ENCODE results near the gene ARPIN. TPM values are rescaled to one million over a fixed set of nuclear protein-coding genes. Genes with fewer than 3 reads are reported as not detected.
"Not testable (repeated sequence)": the region's sequence is repeated elsewhere in the genome, so short reads cannot be mapped to it uniquely, and the experiment has no call there.

ARPIN gene
- 12.0 and 15.1 TPM in 2 replicates for total RNA-seq (2014; rRNA removed; shearing (Covaris generic))

DNA sequence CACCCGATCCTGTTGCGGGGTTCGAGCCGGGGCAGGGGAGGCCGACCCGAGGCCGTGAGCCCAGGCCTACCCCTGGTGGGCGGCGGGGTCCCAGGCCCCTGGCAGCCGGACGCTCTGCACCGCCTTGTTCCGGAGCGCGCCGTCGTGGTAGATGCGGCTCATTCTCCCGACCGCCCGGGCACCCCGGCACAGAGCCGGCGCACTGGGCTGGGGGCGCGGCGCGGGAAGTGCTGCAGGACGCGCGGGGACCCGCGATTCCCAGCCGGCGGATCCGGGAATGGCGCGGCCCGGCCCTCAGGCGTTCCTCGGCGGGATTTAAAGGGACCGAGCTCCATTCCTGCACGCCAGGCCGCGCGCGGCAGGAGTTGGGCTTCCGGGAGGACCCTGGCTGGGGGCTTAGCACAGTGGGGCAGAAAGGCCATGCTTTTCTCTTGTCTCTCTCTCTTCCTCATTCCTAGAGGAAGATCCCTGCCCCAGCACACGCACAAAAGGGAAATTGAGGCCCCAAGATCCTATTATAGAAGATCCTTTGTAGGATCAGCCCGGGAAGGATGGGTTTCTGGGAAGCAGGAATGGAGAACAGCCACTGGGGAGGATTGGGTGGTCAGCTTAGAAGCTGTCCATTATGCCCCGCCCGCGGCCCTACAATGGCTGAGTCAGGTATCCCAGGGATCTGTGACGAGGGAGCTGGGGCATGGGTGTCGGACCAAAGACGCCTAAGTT, at the start of gene ARPIN:
ARPIN (minus strand) TSS at position 279 of the 723 bp plus-strand sequence; CDS start at position 162, 117 bp downstream.
- DNase-seq (ENCODE audit: low read depth): peak; percentile 64

DNA sequence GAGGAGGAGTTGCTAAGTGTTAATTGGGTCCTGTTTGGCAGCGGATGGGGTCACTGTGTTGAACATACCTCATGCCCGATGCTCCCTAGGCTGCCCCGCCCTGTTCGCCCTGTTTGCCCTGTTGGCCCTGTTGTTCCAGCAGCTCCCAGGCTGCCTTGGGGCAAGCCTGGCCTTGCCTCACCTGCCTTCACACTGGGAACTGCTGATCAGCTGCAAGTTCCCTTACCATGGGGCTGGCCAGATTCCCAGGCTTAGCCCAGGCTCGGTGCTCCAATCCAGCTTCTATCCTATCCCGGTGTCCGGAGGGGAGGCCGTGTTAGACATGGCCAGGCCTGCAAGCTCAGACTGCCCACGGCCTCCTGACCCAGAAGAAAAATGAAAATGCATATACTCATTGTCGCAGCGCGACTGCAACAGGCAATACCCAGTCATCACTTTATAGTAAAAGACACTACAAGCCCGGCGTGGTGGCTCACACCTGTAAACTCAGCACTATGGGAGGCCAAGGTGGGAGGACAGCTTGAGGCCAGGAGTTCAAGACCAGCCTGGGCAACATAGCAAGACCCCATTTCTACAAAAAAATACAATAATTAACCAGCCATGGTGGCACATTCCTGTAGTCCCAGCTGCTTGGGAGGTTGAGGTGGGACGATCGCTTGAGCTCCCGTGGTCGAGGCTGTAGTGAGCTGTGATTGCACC, 45.5 kb upstream of the ARPIN start:
- no peak for DNase-seq (ENCODE audit: low read depth)

DNA sequence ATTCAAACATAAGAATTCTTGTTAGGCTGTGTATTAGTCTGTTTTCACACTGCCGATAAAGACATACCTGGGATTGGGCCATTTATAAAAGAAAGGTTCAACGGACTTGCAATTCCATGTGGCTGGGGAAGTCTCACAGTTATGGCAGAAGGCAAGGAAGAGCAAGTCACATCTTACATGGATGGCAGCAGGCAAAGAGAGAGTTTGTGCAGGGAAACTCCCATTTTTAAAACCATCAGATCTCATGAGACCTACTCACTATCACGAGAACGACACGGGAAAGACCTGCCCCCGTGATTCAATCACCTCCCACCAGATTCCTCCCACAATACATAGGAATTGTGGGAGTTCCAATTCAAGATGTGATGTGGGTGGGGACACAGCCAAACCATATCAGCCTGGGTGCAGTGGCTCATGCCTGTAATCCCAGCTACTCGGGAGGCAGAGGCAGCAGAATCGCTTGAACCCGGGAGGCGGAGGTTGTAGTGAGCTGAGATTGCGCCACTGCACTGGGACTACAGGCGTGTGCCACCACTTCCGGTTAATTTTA, 42.8 kb upstream of the ARPIN start:
- DNase-seq (ENCODE audit: low read depth): not testable (repeated sequence)

DNA sequence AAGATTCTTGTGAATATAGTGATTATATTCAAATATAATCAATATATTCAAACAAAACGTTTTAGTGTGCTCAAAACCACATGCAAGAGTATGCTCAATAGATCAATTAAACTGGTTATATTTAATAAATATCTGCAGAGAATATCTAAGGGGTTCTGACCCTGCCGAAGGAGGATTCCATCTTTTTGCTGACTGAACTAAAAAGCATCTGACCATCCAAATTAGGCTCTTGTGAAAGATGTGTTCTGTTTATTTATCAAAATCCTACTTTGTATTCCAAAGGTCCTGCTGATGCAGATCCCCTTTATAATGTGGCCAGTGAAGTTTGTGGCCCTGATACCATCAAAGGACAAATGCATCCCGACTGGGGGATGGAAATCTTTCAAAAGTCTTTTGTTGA, 41.8 kb upstream of the ARPIN start:
- no peak for DNase-seq (ENCODE audit: low read depth)

DNA sequence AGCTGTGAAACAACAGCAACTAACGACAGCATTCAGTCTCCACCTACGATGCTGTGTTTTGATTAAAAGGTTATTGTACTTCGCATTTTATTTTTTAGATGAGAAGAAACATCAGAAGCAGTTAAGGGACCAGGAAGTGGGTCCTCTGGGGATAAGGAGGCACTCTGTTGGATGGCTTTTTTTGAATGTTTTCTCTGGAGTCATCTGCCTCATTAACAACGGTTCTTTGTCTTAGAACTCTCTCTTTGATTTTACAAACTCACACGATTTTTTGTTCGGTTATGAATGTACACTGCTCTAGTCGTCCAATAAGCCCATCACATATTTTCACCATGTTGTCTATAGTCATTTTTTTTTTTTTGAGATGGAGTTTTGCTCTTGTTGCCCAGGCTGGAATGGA, 36.0 kb upstream of the ARPIN start:
- DNase-seq (ENCODE audit: low read depth): peak; percentile 13

DNA sequence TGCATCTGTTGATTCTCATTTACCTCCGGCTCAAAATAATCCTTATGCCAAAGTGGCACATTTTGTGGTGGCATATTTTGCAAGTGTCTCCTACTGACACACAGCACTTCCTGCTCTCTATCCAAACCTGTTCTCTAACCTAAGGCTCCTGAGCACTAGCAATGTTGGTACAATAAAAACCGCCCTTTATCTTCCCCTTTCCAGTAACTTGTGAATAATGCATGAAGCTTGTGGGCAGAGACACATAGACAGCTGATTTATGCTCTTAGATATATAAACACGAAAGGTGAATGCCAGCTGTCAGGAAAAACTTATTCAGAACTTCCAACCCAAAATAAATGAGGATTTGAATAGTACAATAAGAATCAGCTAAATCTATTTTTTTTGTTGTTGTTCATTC, 34.6 kb upstream of the ARPIN start:
- DNase-seq (ENCODE audit: low read depth): no peak

DNA sequence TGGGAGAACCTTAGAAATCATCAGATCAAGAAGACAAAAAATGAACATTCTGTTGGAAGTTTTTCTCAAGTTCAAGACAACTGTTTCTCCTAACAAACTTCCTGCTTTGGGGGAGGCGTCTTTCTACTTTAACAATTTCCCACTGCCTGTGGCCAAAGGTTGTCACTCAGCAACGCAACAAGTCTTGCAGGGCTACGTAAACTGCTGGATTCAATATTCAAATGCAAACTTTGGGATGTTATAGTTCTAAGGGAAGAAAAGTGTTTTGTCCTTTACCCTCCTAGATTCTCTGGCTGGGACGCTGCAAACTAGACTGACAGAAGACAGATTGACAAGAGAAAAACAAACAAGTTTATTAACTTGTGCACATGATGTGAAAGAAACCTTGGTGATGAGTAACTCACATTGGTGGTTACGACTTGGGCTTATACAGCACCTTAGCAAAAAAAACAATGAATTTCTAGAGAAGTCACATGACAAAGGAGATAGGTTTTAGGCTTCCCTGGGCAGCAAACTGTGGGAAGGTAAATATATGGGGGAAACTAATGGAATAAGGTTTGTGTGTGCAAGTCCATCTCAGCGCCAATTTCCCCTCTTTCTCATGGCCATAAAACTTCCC, 34.0 kb upstream of the ARPIN start:
- no peak for DNase-seq (ENCODE audit: low read depth)

DNA sequence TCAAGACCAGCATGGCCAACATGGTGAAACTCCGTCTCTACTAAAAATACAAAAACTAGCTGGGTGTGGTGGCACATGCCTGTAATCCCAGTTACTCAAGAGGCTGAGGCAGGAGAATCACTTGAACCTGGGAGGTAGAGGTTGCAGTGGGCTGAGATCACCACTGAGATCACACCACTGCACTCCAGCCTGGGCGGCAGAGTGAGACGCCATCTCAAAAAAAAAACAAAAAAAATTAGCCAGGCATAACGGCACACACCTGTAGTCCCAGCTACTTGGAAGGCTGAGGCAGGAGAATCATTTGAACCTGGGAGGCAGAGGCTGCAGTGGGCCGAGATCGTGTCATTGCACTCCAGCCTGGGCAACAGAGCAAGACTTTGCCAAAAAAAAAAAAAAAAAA, 31.0 kb upstream of the ARPIN start:
- not testable (repeated sequence) for DNase-seq (ENCODE audit: low read depth)

DNA sequence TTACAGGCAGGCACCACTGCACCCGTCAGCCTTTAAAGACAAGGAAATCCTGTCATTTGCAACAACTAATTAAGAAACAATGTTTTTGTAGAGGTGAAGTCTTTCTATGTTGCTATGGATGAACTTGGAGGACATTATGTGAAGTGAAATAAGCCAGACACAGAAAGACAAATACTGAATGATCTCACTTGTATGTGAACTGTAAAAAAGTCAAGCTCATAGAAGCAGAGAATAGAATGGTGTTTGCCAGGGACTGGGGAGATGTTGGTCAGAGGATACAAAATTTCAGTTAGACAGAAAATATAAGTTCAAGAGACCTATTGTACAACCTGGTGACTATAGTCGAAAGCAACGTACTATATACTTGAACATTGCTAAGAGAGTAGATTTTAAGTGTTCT, 27.2 kb upstream of the ARPIN start:
- DNase-seq (ENCODE audit: low read depth): no peak

DNA sequence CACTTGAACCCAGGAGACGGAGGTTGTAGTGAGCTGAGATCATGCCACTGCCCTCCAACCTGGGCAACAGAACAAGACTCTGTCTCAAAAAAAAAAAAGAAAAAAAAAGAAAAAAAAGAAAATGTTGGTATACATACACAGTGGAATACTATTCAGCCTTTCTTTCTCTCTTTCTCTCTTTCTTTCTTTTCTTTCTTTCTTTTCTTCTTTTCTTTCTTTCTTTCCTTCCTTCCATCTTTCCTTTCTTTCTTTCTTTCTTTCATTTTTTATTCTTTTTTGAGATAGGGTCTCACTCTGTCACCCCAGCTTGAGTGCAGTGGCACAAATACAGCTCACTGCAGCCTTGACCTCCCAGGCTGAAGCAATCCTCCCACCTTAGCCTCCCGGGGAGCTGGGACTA, 26.6 kb upstream of the ARPIN start:
- not testable (repeated sequence) for DNase-seq (ENCODE audit: low read depth)

DNA sequence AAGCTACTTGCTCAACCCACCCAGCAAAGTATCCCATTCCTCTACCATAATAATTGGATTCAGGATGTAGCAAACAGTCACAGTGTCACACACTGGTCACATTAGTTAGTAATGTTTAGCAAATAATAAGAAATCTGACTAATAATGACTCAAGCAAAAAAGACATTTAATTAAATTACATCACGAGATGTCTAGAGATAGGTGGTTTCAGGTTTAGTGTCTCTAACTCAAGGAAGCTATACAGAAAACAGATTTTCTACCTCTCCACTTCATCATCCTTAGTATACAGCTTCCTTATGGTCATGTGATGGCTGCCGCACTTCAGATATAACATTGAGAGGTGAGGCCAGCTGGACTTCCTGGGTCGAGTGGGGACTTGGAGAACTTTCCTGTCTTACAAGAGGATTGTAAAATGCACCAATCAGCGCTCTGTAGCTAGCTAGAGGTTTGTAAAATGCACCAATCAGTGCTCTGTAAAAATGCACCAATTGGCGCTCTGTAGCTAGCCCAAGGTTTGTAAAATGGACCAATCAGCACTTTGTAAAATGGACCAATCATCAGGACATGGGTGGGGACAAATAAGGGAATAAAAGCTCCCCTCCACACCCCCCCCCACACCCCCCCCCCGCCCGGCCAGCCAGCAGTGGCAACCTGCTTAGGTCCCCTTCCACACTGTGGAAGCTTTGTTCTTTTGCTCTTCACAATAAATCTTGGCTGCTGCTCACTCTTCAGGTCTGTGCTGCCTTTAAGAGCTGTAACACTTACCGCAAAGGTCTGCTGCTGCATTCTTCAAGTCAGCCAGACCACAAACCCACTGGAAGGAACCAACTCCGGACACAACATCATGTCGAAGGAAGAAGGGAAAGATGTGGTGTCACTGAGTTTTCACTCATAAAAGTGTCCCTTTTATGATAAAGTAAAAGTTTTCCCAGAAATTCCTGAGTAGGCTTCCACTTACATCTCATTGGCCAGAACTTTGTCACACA, 24.9 kb upstream of the ARPIN start:
- peak; percentile 57 for DNase-seq (ENCODE audit: low read depth)

DNA sequence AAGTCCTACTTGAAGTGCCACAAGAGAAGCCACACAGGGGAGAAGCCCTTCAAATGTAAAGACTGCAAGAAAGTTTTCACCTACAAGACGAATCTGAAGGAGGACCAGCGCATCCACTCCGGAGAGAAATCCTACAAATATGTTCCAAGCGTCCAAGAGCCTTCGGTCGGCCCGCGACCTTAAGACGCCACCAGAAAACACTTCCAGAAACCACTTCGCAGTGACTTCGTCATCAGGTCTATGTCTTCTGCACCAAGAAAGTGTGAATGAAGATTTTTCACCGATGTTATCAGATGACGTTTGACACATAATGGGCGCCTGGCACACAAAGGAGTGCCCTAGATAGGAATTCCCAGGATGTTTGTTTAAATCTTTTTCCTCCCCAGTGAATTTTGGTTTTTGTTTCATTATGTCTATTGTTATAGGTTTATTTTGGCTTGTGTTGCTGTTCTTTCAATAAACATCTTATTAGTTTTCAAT, 24.1 kb upstream of the ARPIN start:
- no peak for DNase-seq (ENCODE audit: low read depth)

DNA sequence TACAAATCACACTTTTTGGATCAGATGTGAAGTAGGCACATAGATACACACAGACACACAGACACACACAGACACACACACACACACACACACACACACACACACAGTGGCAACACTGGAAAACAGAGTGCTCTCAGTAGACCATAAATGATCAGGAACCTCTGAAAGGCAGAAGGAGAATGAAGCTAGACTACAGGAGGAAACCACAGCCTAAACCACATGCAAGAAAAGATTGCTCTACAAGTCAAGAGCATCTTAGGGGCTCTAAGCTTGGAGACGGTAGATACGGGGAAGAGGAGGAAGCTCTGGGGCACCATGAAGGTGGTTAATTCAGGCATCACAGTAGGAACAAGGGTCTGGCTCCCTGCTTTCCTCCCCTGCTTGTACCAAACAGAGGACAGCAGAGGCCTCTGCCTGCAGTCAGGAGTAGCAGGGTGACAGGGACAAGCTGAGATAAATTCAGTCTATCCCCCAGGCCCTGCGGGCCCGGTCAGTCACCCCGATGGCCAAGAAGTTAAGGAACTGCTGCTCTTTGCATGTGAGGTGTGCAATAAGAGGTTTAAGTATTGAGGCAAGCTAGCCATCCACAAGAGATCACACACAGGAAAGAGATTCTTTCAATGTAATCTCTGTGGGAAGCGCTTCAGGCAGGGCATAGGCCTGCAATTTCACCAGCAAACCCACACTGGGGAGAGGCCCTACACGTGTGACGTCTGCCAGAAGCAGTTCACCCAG, 23.5 kb upstream of the ARPIN start:
- DNase-seq (ENCODE audit: low read depth): no peak

DNA sequence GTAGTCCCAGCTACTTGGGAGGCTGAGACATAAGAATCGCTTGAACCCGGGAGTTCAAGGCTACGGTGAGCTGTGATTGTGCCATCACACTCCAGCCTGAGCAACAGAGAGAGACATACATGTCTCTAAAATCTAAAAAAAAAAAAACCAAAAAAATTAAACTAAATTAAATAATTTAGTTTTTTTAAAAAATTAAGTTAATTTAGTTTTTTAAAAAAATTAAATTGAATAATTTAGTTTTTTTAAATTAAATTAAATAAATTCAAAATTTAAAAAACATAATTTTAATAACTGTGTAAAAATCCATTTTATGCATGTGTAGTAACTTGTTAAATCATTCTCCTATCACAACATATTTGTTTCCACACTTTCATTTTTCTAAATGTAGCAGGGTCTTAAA, 20.1 kb upstream of the ARPIN start:
- DNase-seq (ENCODE audit: low read depth): no peak

DNA sequence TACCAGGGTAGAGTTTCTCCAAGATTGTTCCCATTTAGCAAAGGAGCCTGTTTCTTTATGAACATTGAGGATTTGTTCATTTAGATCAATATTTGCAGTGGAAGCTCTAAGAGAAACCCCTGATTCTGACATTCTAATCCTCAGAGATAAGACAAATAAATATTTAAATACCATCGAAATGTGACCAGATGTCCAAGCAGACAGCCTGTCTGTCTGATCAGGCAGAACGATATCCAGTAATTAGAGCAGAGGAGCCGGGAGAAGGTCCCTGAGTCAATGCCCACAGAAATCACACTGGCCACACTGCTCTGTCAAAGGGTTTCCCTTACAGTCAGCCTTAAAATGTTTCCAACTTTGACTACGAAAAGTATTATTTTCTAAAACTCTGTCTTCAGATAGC, 15.7 kb upstream of the ARPIN start:
- no peak for DNase-seq (ENCODE audit: low read depth)

DNA sequence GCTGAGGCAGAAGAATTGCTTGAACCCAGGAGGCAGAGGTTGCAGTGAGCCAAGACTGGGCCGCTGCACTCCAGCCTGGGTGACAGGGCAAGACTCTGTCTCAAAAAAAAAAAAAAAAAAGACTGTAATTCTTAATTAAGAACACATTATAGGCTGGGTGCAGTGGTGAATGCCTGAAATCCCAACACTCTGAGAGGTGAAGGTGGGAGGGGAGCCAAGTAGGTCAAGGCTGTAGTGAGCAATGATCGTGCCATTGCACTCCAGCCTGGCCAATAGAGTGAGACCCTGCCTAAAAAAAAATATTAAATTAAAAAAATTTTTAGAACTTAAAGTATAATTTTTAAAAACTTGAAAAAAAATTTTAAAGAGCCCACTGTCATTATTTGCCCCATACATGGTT, 13.4 kb upstream of the ARPIN start:
- peak; percentile 17 for DNase-seq (ENCODE audit: low read depth)

DNA sequence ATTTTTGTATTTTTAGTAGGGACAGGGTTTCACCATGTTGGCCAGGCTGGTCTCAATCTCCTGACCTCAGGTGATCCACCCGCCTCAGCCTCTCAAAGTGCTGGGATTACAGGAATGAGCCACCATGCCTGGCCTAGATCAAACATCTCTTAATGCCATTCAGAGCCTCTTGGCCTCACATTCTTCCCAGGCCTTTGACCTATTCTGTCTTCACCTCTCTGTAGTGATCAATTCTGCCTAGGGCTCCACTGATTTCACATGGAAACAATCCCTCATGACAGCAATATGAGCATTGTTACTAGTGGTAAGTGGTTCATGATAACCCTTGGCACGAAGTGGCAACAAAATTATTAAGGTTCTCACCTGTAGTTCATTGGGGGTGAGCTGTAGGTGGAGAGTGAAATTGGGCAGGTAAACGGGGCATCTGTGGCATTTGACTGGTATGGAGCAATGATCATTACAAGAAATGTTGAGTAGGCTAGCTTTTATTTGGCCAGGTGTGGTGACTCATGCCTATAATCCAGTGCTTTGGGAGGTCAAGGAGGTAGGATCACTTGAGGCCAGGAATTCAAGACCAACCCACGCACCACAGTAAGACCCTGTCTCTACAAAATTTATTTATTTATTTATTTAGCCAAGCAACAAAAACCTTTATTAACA, 4.8 kb upstream of the ARPIN start:
- DNase-seq (ENCODE audit: low read depth): no peak

DNA sequence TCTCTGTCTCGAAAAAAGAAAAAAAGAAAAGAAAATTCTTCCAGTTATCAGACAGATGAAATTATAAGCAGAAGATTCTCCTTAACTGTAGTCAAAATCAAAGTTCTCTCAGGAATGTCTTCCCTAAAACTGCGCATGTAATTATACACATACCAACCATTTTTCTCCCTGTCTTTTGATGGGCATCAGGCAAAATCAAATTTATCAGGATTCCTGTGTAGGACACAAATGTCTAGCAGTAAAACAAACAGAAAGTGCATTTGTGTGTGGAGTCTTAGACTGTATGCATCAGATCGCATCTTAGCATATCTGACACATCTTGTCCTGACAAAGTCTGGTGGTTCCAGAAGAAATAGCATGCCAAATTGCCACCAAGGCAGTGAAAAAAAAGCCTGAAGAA, 3.9 kb upstream of the ARPIN start:
- no peak for DNase-seq (ENCODE audit: low read depth)

DNA sequence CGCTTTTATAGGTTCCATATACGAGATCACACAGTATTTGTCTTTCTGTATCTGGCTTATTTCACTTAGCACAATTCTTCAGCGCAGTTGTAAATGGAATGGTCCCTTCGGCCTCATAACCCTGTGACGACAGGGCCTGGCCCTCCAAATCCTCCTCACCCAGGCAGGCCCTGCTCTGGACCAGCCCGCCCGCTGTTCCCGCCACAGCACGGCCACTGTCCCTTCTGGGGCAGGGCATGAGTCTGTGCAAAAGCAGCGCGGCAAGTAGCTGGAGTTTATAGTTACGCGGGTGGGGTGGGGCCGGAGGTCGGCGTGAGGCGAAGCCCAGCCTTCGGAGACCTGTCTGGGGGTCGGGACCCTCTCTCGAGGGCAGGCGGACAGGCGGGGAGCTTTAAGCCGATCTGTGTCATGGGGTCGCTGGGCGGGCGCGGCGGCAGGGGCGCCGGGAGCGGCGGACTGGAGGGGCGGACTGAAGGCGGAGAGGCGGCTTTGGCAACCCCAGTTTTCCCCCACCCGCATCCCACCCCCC, 543 bp downstream of the ARPIN start:
- peak; percentile 51 for DNase-seq (ENCODE audit: low read depth)
